HCT116 (cell line): ENCODE results near the gene DENND5B. TPM values are rescaled to one million over a fixed set of nuclear protein-coding genes. Genes with fewer than 3 reads are reported as not detected.

Experiments
- ATAC-seq: fragments of 200-7000 bp; cut with Tn5 transposase; 2 replicates; pipeline ENCODE4 v1.9.1; 2020; ENCODE audit warnings: mild to moderate bottlenecking, moderate library complexity
- BruUV-seq: library from RNA; stranded (reverse); fragments of 400-500 nt; replicated peaks from 2 replicates; lab custom pipeline; 2021; lab: Mats Ljungman, UMichigan
- CTCF ChIA-PET: fragments of 300-600 bp; sonication (Branson Sonifier 250); formaldehyde crosslinking; loops from one replicate; lab custom pipeline; 2021; ENCODE audit warnings: antibody characterized with exemption; lab: Charles Lee
- POLR2A ChIA-PET: fragments of 300-600, 350-600 bp; sonication (Branson Sonifier 250); formaldehyde crosslinking; loops from one replicate; lab custom pipeline; 2021; ENCODE audit warnings: antibody characterized with exemption; lab: Charles Lee
- RAD21 ChIA-PET, 2 experiments: fragments of 300-600 bp; sonication (Branson Sonifier 250); formaldehyde crosslinking; loops; one replicate each; lab custom pipeline; 2023; ENCODE audit warnings: low total read pairs in 2 of 2; ENCODE audit not compliant: uncharacterized antibody in 2 of 2, unreplicated experiment in 2 of 2, low non-redundant PET in 1 of 2; lab: Charles Lee
- DNase-seq: peaks from one replicate; pipeline ENCODE4 v3.0.0-alpha.2; 2010; ENCODE audit warnings: low read depth, low spot score
- H2AFZ ChIP-seq: fragments of 200-600 bp; shearing (Covaris generic), sonication (generic); 2 replicates; pipeline ENCODE4 v1.6.1; 2017; ENCODE audit warnings: low read depth, mixed run types, mixed read lengths, antibody characterized with exemption, low read length; ENCODE audit not compliant: poor library complexity, severe bottlenecking
- H3K27ac ChIP-seq: 2 replicates; pipeline ENCODE4 v1.5.1; 2012; ENCODE audit warnings: low read depth, low read length
- H3K27me3 ChIP-seq: fragments of 200-600 bp; sonication (generic); 2 replicates; pipeline ENCODE4 v1.6.1; 2016; ENCODE audit warnings: mixed run types, low read length, mixed read lengths; ENCODE audit not compliant: insufficient read depth
- H3K36me3 ChIP-seq, 2 experiments: fragments of 200-500 bp in 1 of 2; fragments of 200-600 bp in 1 of 2; sonication (Bioruptor generic) in 1 of 2; sonication (generic) in 1 of 2; 2 replicates each; pipeline versions ENCODE4 v1.5.1 to v1.6.1; 2014 to 2016; ENCODE audit warnings: low read length in 2 of 2, inconsistent platforms in 1 of 2, mixed read lengths in 1 of 2, mixed run types in 1 of 2; ENCODE audit not compliant: insufficient read depth in 2 of 2, control insufficient read depth in 1 of 2
- H3K4me1 ChIP-seq, 2 experiments: fragments of 200-600 bp in 1 of 2; sonication (generic) in 1 of 2; 2 replicates each; pipeline versions ENCODE4 v1.5.1 to v1.6.1; 2012 to 2017; ENCODE audit warnings: low read length in 2 of 2, inconsistent platforms in 1 of 2, mild to moderate bottlenecking in 1 of 2, mixed read lengths in 1 of 2, mixed run types in 1 of 2, moderate library complexity in 1 of 2; ENCODE audit not compliant: insufficient read depth in 2 of 2, control insufficient read depth in 1 of 2
- H3K4me2 ChIP-seq: fragments of 200-600 bp; sonication (generic); 2 replicates; pipeline ENCODE4 v1.6.1; 2017; ENCODE audit warnings: mixed run types, low read length, mixed read lengths
- H3K4me3 ChIP-seq, 2 experiments: fragments of 200-600 bp in 1 of 2; sonication (generic) in 1 of 2; replicated peaks in 1 of 2; 2 replicates each; pipeline ENCODE4 v1.5.1; 2011 to 2016; ENCODE audit warnings: low read length in 2 of 2, control low read depth in 1 of 2, low read depth in 1 of 2, mild to moderate bottlenecking in 1 of 2, mixed read lengths in 1 of 2, mixed run types in 1 of 2
- H3K79me2 ChIP-seq: fragments of 200-600 bp; sonication (generic); 2 replicates; pipeline ENCODE4 v1.6.1; 2017; ENCODE audit warnings: mild to moderate bottlenecking, mixed run types, low read length, moderate library complexity, mixed read lengths; ENCODE audit not compliant: insufficient read depth
- H3K9ac ChIP-seq: fragments of 200-600 bp; sonication (generic); 2 replicates; pipeline ENCODE4 v1.6.1; 2016; ENCODE audit warnings: low read length, mixed read lengths
- H3K9me2 ChIP-seq: fragments of 200-600 bp; sonication (generic), shearing (Covaris generic); 2 replicates; pipeline ENCODE4 v1.6.1; 2017; ENCODE audit warnings: mixed run types, mild to moderate bottlenecking, moderate library complexity; ENCODE audit not compliant: insufficient read depth
- H3K9me3 ChIP-seq, 2 experiments: fragments of 200-500 bp in 1 of 2; fragments of 200-600 bp in 1 of 2; sonication (Bioruptor generic) in 1 of 2; sonication (generic) in 1 of 2; 2 replicates each; pipeline ENCODE4 v1.6.1; 2014 to 2017; ENCODE audit warnings: low read length in 2 of 2, mixed read lengths in 2 of 2, inconsistent platforms in 1 of 2, low read depth in 1 of 2, mild to moderate bottlenecking in 1 of 2, mixed run types in 1 of 2, moderate library complexity in 1 of 2; ENCODE audit not compliant: control insufficient read depth in 1 of 2, insufficient read depth in 1 of 2
- H4K20me1 ChIP-seq: fragments of 200-600 bp; sonication (generic), shearing (Covaris generic); 2 replicates; pipeline ENCODE4 v1.6.1; 2017; ENCODE audit warnings: mixed run types, mild to moderate bottlenecking, moderate library complexity; ENCODE audit not compliant: insufficient read depth
- CEBPB ChIP-seq: IDR thresholded peaks from 2 replicates; pipeline ENCODE4 v1.6.1; 2012; ENCODE audit warnings: low read depth
- EGR1 ChIP-seq: IDR thresholded peaks from 2 replicates; pipeline ENCODE4 v1.6.1; 2012; ENCODE audit warnings: low read depth
- ELF1 ChIP-seq: IDR thresholded peaks from 2 replicates; pipeline ENCODE4 v1.6.1; 2012; ENCODE audit warnings: low read depth, borderline replicate concordance
- EZH2 ChIP-seq: fragments of 200-600 bp; sonication (generic); IDR thresholded peaks from 2 replicates; pipeline ENCODE4 v1.6.1; 2017; ENCODE audit warnings: antibody characterized with exemption, mixed run types
- FOSL1 ChIP-seq: IDR thresholded peaks from 2 replicates; pipeline ENCODE4 v1.6.1; 2012; ENCODE audit warnings: low read depth
- MAX ChIP-seq: IDR thresholded peaks from 2 replicates; pipeline ENCODE4 v1.6.1; 2012
- POLR2AphosphoS5 ChIP-seq: IDR thresholded peaks from 2 replicates; pipeline ENCODE4 v1.6.1; 2011; ENCODE audit warnings: mild to moderate bottlenecking, low read depth, low read length, moderate library complexity
- RAD21 ChIP-seq: IDR thresholded peaks from 2 replicates; pipeline ENCODE4 v1.6.1; 2012; ENCODE audit warnings: low read depth, mild to moderate bottlenecking
- SIN3A ChIP-seq: IDR thresholded peaks from 2 replicates; pipeline ENCODE4 v1.6.1; 2012; ENCODE audit warnings: low read depth
- SRF ChIP-seq: IDR thresholded peaks from 2 replicates; pipeline ENCODE4 v1.6.1; 2012; ENCODE audit warnings: low read depth
- TCF7L2 ChIP-seq: IDR thresholded peaks from 2 replicates; pipeline ENCODE4 v1.7.0; 2011; ENCODE audit warnings: borderline replicate concordance, inconsistent platforms; ENCODE audit not compliant: insufficient read depth, insufficient read length; ENCODE audit errors: extremely low read depth
- ZFX ChIP-seq: fragments of 450-650 bp; IDR thresholded peaks from 2 replicates; pipeline ENCODE4 v1.6.1; 2017
- intact Hi-C: fragments of 100-400 bp; cut with micrococcal nuclease; formaldehyde crosslinking; loops from 2 replicates; pipeline ENCODE4 v1.10.0; 2022
- total RNA-seq: library from RNA; stranded (reverse); gene quantifications from one replicate; pipeline ENCODE4 v1.2.1, GENCODE V29; 2021; ENCODE audit not compliant: unreplicated experiment
- TF ChIP-seq, protein P1 (sequence below): IDR thresholded peaks from 2 replicates; pipeline ENCODE4 v1.6.1; 2012
- TF ChIP-seq, protein P2 (sequence below): IDR thresholded peaks from 2 replicates; pipeline ENCODE4 v1.6.1; 2011; ENCODE audit warnings: mild to moderate bottlenecking, low read length, moderate library complexity; ENCODE audit not compliant: insufficient replicate concordance; ENCODE audit errors: extremely low read depth

DENND5B gene
- total RNA-seq, 1 experiment from 2014 or later = 19.2 TPM

DNA sequence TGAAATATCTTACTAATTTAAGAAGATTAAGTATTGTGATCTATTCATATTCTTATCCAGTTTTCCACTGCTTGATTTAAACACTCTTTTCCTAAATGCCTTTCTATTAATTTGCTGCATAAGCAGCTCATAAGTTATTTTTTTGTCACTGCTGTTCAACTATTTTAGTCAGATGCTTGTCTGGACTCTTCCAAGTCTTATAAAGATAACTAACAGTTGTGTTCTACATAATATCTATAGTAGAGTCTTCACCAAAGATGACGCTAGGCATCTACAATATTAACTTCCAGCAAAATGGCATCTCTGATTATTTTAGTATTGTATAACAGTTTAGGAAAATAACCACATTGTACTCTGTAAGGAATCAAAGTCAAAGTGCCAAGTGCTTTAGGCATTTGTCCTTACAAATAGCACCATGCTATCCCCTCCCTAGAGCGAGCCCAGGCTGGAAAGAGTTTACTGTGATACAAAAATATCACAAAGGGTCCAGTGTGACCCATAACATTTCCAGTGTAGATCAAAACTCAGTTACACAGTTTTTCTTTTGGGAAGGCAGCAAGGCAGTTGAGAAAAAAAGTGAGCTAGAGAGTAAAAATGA, 98.2 kb downstream of the DENND5B start:
- Histone ChIP-seq H3K9me2 (no peaks in the 10 kb centered on the region), H3K4me3 (peak overlapping the region in 1 of 2 experiments; percentile 37; a peak in 1 of 4 replicates), H3K36me3 (peaks cover 0 to 5% of the 10 kb centered on the region in 2 experiments; a peak in 1 of 4 replicates), H3K4me1 (peaks cover 88 to 89% of the 10 kb centered on the region in 2 experiments), H3K79me2 (0 out of 2 replicates have a peak, but pooled peaks cover 3% of the 10 kb centered on the region), H3K27ac (peak overlapping the region; percentile 95), H3K4me2 (peak overlapping the region; percentile 72), H3K27me3 (no peaks in the 10 kb centered on the region), H4K20me1 (no peaks in the 10 kb centered on the region), H3K9me3 (no peaks in the 10 kb centered on the region), H3K9ac (peak overlapping the region; percentile 52), H2AFZ (no peak overlapping the region)
- TF ChIP-seq POLR2AphosphoS5 = no peak
- intact Hi-C loops = no loop called here
- DNase-seq = no peak
- ATAC-seq = no peak
- BruUV-seq = TSS peak; percentile 86
- CTCF ChIA-PET = no interaction called here
- POLR2A ChIA-PET = no interaction called here
- RAD21 ChIA-PET = no interaction called here

GRCh38 chr12:31491841-31492598, 98.9 kb downstream of the DENND5B start:
- DNase-seq = peak; percentile 93
- intact Hi-C loops = no loop called here
- ATAC-seq = peak; percentile 85
- Histone ChIP-seq H3K9me3 (no peaks in the 10 kb centered on the region), H3K4me1 (peaks cover 85 to 90% of the 10 kb centered on the region in 2 experiments), H3K79me2 (0 out of 2 replicates have a peak, but pooled peaks cover 3% of the 10 kb centered on the region), H3K27ac (peak overlapping the region; percentile 95), H4K20me1 (no peaks in the 10 kb centered on the region), H3K36me3 (peaks cover 0 to 5% of the 10 kb centered on the region in 2 experiments; a peak in 1 of 4 replicates), H3K4me2 (peak overlapping the region; percentile 72), H3K27me3 (no peaks in the 10 kb centered on the region), H3K9ac (peak overlapping the region; percentile 52), H3K9me2 (no peaks in the 10 kb centered on the region), H3K4me3 (peak overlapping the region in 1 of 2 experiments; percentile 37; a peak in 2 of 4 replicates), H2AFZ (no peak overlapping the region)
- RAD21 ChIA-PET = no interaction called here
- POLR2A ChIA-PET = interaction anchor here (1.2 to 1.4 kb wide), 2 partner anchors 9 to 66 kb away, joined by 3 to 5 read pairs; no protein-coding TSS in a partner anchor
- no TSS peak for BruUV-seq
- CTCF ChIA-PET = no interaction called here
- peak; percentile 92 for TF ChIP-seq TCF7L2
- TF ChIP-seq RAD21 = no peak; the same call in 1 of the 2 replicates
- no peak for TF ChIP-seq POLR2AphosphoS5
- TF ChIP-seq, protein P1, sequence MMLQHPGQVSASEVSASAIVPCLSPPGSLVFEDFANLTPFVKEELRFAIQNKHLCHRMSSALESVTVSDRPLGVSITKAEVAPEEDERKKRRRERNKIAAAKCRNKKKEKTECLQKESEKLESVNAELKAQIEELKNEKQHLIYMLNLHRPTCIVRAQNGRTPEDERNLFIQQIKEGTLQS = peak; percentile 63
- TF ChIP-seq EZH2 = no peak
- TF ChIP-seq FOSL1 = peak; percentile 98
- TF ChIP-seq SRF = peak; percentile 77
- no peak for TF ChIP-seq ELF1
- peak; percentile 36; the same call in 1 of the 2 replicates for TF ChIP-seq SIN3A
- peak; percentile 31; the same call in 1 of the 2 replicates for TF ChIP-seq MAX
- peak; percentile 42; the same call in 1 of the 2 replicates for TF ChIP-seq EGR1
- peak; percentile 74 for TF ChIP-seq CEBPB
- no peak for TF ChIP-seq ZFX
- TF ChIP-seq, protein P2, sequence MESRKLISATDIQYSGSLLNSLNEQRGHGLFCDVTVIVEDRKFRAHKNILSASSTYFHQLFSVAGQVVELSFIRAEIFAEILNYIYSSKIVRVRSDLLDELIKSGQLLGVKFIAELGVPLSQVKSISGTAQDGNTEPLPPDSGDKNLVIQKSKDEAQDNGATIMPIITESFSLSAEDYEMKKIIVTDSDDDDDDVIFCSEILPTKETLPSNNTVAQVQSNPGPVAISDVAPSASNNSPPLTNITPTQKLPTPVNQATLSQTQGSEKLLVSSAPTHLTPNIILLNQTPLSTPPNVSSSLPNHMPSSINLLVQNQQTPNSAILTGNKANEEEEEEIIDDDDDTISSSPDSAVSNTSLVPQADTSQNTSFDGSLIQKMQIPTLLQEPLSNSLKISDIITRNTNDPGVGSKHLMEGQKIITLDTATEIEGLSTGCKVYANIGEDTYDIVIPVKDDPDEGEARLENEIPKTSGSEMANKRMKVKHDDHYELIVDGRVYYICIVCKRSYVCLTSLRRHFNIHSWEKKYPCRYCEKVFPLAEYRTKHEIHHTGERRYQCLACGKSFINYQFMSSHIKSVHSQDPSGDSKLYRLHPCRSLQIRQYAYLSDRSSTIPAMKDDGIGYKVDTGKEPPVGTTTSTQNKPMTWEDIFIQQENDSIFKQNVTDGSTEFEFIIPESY = no peak
